Stimulated activated CD4-positive, alpha-beta T cell treated with anti-CD3 and anti-CD28 coated beads, Interleukin-12 subunit alpha, Interleukin-12 subunit beta, amount 100 ng/mL, for 4 hours (primary cell): ENCODE data around the gene EIF5A.

ENCODE experiments used
- DNase-seq: peaks from one replicate; pipeline ENCODE4 v3.0.0-alpha.2; 2020

The EIF5A gene

GRCh38 chr17:7313890-7314718 is 6.7 kb downstream of the EIF5A start:
- no peak for DNase-seq

- peak; percentile 94 for DNase-seq
These were observed 7.5 kb downstream of the EIF5A start, which contains the start of gene GPS2 for GRCh38 chr17:7314719-7315569. GPS2 (minus strand) TSS chr17:7315360; CDS start chr17:7315052, 308 bp downstream.

GRCh38 chr17:7315570-7316235 is 8.3 kb downstream of the EIF5A start:
- DNase-seq, result no peak

DNA sequence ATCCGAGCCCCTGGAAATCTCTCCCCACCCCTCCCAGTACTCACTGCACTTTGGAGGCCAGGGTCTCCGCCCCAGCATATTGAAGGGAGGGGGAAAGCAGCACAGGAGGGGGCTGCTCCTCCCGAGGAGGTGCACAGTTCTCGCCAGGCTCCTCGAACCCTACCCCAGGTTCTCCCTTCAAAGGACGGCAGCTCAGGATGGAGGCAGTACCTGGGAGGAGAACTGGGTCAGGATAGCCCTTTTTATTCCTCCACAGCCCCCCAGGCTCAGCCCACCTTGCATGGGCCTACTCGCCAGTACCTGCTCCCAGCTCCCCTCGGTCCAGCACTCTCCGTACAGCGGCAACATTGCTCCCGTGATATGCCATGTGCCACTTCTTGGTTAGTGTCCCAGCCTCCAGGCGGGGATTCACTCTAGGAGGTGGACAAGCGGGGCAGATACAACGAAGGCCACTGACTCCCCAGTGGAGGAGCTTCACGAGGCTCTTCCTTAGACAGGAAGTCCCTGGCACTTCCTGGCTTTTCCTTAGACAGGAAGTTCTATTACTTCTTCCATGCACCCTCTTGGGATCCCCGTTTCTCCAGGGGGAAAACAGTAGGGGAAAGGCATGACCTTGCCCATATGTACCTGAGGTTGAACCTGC is 9.9 kb downstream of the EIF5A start:
- no peak for DNase-seq

GRCh38 chr17:7318121-7318860 is 10.9 kb downstream of the EIF5A start:
- DNase-seq, result no peak

DNA sequence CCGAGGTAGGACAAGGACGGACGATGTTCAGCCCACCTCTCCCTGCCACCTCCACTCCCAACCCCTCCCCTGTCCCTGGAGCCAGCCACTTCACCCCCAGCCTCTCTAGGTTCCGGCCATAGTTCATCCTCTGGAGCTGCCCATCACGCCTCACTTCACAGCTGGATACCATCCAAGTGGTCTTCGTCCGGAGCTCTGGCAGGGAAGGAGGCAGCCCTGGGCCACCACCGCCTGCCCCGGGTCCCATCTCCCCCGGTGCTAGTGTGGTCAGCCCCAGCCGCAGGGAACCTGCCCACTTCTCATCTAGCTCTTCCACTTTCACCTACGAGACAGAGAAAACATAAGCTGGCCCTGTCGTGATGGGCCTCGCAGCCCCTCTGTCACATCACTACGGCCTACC is 14.0 kb downstream of the EIF5A start:
- no peak for DNase-seq

GRCh38 chr17:7322520-7323194 is 15.2 kb downstream of the EIF5A start:
- no peak for DNase-seq

- peak; percentile 62 for DNase-seq
These were observed 16.5 kb downstream of the EIF5A start for GRCh38 chr17:7323731-7324437.

- DNase-seq, result no peak
These were observed 17.0 kb downstream of the EIF5A start for GRCh38 chr17:7324438-7324779.

DNA sequence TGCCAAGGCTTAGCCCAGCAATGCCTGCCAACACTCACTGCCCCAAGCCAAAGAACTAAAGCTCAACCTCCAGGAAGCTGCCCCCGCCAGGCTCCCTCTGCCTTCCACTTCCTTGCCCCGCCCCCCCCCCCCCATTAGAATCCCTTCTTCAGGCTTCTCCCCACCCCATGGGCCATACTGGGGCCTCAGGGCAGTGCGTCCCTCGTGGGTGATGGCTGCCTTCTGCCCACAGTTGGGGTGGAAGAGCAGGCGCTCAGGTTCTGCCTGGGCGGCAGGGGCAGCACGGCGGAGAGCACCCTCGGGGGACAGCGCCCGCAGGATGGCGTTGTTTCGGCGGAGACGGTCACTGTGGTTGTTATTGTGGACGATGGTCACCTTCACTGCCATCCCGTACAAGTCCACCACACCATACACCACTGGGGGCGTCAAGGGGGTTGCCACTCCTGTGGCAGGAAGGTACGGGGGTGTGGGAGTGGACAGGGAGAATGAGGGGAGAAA is 17.7 kb downstream of the EIF5A start:
- DNase-seq, result no peak

- no peak for DNase-seq
These were observed 18.8 kb downstream of the EIF5A start for GRCh38 chr17:7326186-7326585.

DNA sequence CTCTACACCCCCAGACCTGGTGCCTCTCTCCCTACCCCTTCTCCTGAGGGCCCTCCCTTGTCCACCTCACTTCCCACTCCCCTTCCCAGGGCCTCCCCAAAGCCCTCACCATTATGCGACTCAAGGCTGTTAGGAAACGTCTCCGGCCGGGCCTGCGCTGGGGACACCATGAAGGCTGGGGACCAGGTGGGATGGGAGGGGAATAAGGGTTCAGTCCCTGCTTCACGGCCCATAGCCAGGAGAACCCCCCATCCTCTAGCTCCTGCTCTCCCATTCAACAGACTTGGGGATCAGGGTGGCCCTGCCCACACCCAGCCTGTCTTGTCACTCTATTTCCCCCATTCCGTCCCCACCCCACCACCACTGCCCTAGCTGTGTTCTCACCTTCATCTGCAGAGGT is 19.6 kb downstream of the EIF5A start:
- no peak for DNase-seq

DNA sequence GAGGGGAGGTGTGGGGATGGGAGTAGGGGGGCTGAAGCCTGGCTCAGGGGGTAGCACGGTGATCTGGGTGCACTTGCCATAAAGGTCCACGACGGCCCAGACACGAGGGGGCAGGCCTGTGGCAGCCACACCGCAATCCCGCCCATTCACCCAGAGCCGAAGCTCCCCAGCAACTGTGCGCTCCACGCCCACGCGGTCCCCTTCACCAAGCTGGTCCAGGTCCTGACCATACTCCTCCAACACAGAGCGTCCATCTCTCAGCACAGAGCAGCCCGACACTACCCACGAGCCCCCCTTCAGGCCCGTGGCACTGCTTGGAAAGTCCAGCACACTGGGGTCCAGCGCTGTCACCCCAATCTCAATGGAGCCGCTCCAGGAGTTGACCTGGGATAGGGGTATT is 20.1 kb downstream of the EIF5A start:
- DNase-seq, result no peak

DNA sequence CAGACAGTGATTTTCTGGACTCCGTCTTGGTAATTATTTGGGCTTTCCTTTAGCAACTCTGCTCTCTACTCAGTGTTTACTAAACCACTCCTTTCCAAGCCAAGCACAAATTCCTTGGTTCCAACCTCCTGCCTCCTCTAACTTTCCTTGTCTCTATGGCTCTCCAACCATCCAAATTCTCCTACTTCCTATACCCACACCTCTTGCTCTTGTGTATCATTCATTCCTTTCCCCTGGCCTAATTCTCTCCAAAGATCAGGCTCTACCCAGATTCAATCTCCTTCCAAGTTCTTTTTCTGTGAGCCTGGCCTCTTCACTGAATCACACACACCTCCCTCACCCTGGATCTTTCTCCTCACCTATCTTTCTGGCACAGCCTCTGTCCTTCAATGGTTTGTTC is 20.6 kb downstream of the EIF5A start:
- DNase-seq, result no peak

DNA sequence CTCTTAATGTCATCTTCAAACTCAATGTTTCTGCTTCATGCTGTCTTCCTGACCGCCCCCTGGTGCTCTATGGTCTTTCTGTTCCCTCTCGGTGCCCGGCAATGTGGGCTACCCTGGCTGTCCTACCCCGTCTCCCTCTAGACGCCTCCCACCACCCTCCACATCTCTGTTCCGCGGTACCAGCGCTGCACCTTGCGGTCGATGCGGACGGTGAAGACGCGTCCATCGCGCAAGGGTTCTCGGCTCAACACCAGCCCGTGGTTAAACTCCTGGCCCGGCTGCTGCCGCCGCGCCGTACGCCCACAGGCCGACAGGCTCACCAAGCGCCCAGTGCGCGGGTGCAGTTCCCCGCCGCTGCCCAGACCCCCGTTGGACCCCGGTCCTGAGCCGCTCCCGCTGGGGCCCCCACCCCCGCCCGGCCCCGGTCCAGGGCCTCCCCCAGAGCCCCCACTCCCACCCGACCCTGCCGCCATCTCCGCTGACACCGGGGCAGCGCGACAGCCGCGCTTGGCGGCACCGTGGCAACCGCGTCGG is 21.5 kb downstream of the EIF5A start, which contains the start of gene NEURL4:
NEURL4 (minus strand) TSS at position 496 of the 534 bp plus-strand sequence; CDS start at position 473, 23 bp downstream.
- no peak for DNase-seq

DNA sequence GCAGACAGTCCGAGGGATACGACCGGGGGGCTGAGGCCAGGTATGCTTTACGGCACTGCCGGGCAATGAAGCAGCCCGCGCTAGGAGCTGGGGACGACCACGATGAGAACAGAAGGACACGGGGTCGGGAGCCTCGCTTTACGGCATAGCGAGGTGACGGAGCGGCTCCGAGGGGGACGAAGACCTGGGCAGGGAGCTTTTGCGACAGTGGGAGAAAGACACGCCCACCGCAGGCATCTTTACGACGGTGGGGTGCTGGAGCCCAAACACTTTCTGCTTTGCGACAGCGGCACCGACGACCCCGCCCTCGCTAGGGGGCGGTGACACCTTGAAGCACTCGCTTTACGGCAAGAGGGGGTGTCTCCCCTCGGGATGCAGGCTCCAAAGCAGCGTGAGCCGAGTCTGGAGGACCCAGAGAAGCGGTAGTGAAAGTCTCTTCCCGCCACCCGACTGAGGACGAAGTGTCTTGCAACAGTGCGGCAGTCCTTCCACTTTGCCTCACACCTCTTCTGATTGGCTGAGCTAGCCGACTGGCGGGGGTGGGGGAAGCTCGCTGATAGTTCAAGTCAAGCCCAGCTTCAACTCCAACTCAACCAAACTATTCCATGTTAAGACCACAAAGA is 22.1 kb downstream of the EIF5A start:
- peak; percentile 91 for DNase-seq

DNA sequence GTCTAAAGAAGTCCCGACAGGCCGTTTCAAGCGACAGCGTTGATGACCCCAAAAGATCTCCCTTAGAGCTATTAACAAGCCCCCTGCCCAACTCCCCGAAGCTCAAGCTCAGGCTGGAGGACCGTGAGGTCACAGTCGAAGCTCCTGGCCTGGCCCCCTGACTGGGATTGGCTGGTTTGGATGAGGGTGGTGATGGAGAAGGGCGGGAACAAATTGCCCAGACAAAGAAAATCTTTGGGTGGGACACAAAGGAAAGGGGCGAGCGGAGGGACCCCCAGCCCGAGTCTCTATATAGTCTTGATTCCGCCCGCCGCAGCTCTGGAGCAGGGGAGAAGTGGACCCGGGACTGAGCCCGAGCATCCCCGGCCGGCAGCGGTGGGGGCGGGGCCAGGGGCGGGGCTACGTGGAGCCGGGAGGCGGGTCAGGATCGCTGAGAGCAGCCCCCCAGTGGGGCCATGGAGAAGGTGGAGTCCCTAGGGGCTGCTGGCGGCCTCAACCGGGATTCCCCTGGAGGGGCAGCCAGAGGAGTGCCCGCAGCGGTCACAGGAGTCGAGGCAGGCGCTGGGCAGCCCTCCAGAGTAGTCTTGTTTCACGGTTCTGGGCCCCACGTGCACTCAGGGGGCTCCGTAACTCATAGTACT is 22.7 kb downstream of the EIF5A start:
- DNase-seq, result peak; percentile 75

DNA sequence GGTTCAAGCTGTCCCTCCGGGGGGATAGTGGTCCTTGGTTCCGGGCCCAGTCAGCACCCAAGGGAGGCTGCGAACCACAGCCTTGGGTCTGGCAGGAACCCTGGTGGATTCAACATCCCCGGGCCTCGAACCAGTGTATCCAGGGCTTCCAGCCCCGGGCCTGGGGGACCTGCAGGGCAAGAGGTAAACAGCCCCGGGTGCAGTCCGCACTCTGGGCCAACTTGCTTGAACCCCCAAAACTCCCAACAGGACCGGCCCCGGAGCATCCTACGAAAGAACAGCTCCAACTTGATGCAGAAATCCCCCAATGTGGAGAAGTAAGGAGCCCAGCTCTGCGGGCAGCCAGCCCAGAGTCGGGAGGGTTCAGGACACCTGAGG is 23.2 kb downstream of the EIF5A start:
- no peak for DNase-seq

- DNase-seq, result no peak
These were observed 24.7 kb downstream of the EIF5A start for GRCh38 chr17:7332111-7332510.
